ENCODE results near the gene HOXA11.

Gene HOXA11

GRCh38 chr7:27192546-27193334 is 7.7 kb upstream of the HOXA11 start:
- peak; percentile 73 to 85 (median 77) for DNase-seq

- peak in 1 of 3 donors; percentile 27 for DNase-seq
These were observed 7.0 kb upstream of the HOXA11 start for GRCh38 chr7:27191833-27192545.

- no peak for DNase-seq
These were observed 6.2 kb upstream of the HOXA11 start for GRCh38 chr7:27191161-27191731.

GRCh38 chr7:27189997-27190748 is 5.1 kb upstream of the HOXA11 start:
- DNase-seq, result no peak

- DNase-seq, result no peak
These were observed 4.4 kb upstream of the HOXA11 start for GRCh38 chr7:27189295-27189996.

- DNase-seq, result peak in 1 of 3 donors; percentile 51
These were observed 3.6 kb upstream of the HOXA11 start for GRCh38 chr7:27188386-27189294.

GRCh38 chr7:27187475-27188385 is 2.7 kb upstream of the HOXA11 start:
- DNase-seq, result peak in 1 of 3 donors; percentile 20

- DNase-seq, result no peak
These were observed 1.8 kb upstream of the HOXA11 start for GRCh38 chr7:27186668-27187474.

GRCh38 chr7:27185854-27186667 is 1.0 kb upstream of the HOXA11 start:
- no peak for DNase-seq

- DNase-seq, result peak; percentile 52 to 69 (median 55)
These were observed 557 bp downstream of the HOXA11 start for GRCh38 chr7:27184337-27185012.

- peak in 1 of 3 donors; percentile 39 for DNase-seq
These were observed 1.2 kb downstream of the HOXA11 start for GRCh38 chr7:27183682-27184336.

GRCh38 chr7:27182861-27183681 is 2.0 kb downstream of the HOXA11 start:
- no peak for DNase-seq

- DNase-seq, result no peak
These were observed 2.7 kb downstream of the HOXA11 start for GRCh38 chr7:27182285-27182841.

- DNase-seq, result no peak
These were observed 3.2 kb downstream of the HOXA11 start for GRCh38 chr7:27181795-27182275.

Data from suppressor macrophage treated with lipopolysaccharide for 1 hour (primary cell).